ENCODE measurements around the gene VASN.

The VASN gene

DNA sequence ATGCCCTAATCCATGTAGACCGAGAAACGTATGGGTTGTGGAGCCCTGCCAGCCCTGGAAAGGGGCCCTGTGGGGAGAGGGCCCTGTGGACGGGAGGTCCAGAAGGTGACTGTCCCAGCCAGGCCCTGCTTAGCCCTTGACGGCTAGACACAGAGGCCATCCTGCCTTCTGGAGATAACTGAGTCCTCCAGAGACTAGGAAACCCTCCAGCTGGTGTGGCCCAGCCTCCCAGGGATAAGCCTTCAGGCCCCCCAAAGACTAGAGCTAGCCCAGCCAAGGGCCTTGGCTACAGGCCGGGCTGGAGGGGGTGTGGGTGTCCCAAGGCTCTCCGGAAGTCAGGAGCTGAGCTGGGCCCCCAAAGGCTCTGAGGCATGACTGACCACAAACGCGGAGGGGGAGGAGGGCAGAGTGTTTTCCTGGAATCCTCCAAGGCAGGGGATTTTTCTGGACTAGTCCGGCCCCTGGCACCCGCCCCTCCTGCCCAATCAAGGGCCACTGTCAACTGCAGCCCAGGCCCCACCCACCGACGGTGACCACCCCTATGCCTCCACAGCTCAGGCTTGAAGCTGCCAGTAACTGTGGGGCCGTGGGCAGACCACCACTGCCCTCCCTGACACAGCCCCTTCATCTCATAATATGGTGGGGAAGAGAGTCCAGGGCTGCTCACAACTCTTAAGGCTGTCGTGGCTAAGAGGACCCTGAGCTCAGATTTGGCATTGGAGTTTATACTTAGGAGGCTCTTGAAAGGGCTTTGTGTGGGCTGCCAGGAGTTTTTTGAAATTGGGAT lies 885 bp upstream of the VASN start:
- peak in 20 of 56 donors; percentile 7 to 56 (median 29) for DNase-seq

- peak in 3 of 56 donors; percentile 12 to 34 (median 31) for DNase-seq
Measured at GRCh38 chr16:4372001-4372577, 441 bp downstream of the VASN start.

DNA sequence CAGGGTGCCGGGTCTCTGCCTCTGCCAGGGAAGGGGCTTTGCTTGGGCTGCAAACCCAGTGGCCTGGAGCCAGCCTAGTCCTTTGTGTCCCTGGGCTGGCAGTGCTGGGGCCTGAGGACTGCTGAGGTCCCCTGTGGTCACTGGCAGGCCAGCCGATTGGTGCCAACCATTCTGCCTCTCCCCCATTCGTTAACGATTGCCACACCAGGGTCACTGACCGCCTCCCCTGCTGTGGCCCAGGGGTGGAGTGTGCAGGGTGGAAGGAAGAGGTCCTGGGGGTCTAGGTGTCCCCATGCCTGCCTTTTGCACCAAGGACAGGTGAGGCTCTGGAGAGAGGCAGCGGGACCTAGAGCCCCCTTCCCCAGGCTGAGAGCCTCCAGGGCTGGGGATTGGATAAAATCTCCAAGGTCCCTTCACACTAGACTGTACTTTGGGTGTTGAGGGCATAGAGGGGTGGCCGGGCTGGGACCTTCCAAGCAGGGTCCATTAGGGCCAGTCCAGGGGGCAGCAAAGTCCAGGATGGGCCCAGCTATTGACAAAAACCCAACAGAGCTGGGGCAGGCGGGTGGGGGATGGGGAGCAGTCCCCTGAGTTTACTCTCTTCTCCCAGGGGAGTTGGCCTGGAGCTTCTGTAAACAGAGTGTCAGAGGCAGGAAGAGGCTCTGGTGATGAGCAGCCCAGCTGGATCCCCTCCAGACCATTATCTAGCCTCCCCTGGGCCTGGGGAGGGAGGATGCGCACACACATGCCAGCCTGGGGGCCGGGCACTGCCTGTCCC lies 1.1 kb downstream of the VASN start:
- peak in 27 of 56 donors; percentile 10 to 55 (median 33) for DNase-seq

DNA sequence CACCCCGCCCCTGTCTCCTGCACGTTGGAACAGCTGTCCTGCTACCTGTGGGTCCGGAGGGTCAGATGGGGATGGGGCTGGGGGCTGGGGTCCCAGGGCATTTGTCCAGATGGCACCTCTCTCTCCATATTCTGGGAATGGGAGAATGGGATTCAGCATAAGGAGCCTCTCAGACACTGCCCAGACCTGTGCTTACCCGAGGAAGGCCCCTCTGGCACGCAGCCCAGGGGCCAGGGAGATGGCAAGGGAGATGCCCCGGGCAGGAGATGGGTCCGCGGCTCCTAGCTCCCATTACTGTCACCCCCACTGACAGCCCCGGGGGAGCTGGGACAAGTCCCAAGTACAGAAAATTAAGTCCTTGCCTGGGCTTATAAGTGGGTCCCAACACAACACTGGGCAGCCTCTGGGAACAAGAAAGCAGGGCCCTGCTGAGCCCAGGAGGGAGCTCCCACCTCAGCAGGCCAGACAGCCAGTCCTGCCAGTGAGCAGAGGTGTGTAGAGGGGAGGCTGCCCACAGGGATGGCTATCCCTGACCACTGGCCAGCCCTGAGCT lies 1.8 kb downstream of the VASN start:
- peak in 1 of 56 donors; percentile 39 for DNase-seq

- peak in 39 of 56 donors; percentile 14 to 72 (median 44) for DNase-seq
Measured at GRCh38 chr16:4373909-4374742, 2.5 kb downstream of the VASN start.

DNA sequence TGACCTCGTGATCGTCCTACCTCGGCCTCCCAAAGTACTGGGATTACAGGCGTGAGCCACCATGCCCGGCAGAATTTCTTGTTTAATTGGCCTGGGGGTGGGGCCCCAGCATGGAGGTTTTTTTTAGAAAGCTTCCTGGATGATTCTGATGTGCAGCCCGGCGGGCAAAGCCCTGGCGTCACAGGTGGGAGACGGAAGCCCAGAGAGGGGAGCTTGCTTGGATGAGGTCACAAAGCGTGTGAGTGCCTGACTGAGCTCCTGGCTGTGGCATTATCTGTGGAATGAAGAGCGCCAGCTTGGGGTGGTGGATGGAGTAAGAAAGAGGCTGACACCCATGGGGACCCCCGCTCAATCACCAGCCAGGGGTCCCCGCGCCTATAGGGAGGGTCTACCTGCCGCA lies 4.1 kb downstream of the VASN start:
- no peak for DNase-seq

- peak in 52 of 56 donors; percentile 27 to 92 (median 71) for DNase-seq
Measured at GRCh38 chr16:4376126-4376892, 4.7 kb downstream of the VASN start.

GRCh38 chr16:4376893-4377572 lies 5.4 kb downstream of the VASN start:
- no peak for DNase-seq

GRCh38 chr16:4377573-4378154 lies 6.0 kb downstream of the VASN start:
- DNase-seq, result peak in 11 of 56 donors; percentile 7 to 50 (median 29)

- no peak for DNase-seq
Measured at GRCh38 chr16:4378161-4378666, 6.6 kb downstream of the VASN start.

DNA sequence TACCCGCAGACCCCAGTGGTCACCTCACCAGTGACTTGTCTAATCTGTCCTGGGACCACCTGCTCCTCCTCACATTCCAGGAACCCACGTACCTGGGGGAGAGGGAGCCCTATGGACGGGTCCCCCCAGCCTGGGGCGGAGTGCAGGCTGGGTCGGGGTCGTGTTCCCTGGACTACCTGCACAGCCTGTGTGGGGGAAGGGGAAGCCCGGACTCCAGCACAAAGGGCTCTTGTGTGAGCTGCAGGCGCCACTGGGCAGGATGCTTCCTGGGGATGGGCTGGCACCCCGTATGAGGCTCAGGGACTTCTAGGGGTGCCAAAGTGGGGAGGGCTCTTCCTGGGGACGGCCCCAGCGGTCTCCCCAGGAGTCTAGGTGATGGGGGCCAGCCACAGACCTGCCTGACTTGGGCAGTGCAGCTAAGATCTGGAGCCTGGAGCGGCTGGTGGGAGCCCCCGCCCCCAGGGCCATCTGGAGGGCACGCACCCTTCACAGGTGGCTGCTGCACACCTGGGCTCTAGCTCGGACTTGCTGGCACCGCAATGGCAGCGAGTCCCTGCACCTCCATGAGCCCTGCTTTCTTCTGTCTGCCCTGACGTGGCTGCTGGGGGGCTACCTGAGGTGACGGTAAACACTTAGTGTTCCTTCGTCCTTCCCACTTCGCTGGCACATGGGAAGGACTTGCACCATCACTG lies 7.5 kb downstream of the VASN start:
- no peak for DNase-seq

DNA sequence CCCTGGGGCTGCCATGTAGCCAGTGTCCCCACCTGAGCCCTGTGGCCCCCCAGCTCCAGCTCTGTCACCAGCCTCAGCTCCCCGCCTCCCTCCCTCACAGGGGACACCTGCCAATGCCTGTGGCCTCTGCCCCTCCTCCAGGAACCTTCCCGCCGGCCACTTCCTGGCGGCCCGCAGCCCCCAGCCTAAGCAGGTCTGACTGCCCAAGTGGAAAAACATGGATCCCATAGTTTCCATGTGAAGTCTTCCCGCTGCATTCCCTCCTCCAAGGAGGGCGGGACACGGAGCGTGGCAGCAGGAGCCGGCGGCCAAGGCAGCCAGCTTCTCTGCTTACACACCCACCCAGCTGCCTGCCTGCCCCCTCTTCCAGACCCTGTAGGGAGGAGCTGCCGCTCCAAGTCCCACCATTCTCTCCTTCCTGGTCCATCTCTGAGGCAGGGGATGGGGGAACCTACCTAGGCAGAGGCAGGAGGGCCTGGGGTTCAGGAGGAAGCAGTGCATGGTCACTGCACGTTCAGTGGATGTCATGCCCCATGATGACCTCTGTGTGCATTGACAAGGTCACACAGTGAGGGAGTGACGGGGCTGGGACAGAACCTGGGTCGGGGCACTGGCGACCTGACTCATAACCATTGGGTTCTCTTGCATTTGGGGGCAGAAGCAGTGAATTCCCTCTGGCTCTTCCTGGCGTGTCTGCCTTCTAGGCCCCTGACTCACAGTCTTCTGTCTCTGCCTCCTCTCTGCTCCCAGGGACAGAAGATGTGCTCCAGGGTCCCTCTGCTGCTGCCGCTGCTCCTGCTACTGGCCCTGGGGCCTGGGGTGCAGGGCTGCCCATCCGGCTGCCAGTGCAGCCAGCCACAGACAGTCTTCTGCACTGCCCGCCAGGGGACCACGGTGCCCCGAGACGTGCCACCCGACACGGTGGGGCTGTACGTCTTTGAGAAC lies 8.7 kb downstream of the VASN start:
- no peak for DNase-seq

GRCh38 chr16:4381072-4381934 lies 9.7 kb downstream of the VASN start:
- peak in 33 of 56 donors; percentile 13 to 70 (median 44) for DNase-seq

DNA sequence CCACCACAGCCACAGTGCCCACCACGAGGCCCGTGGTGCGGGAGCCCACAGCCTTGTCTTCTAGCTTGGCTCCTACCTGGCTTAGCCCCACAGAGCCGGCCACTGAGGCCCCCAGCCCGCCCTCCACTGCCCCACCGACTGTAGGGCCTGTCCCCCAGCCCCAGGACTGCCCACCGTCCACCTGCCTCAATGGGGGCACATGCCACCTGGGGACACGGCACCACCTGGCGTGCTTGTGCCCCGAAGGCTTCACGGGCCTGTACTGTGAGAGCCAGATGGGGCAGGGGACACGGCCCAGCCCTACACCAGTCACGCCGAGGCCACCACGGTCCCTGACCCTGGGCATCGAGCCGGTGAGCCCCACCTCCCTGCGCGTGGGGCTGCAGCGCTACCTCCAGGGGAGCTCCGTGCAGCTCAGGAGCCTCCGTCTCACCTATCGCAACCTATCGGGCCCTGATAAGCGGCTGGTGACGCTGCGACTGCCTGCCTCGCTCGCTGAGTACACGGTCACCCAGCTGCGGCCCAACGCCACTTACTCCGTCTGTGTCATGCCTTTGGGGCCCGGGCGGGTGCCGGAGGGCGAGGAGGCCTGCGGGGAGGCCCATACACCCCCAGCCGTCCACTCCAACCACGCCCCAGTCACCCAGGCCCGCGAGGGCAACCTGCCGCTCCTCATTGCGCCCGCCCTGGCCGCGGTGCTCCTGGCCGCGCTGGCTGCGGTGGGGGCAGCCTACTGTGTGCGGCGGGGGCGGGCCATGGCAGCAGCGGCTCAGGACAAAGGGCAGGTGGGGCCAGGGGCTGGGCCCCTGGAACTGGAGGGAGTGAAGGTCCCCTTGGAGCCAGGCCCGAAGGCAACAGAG lies 10.5 kb downstream of the VASN start:
- DNase-seq, result no peak

GRCh38 chr16:4382795-4383357 lies 11.2 kb downstream of the VASN start:
- DNase-seq, result no peak
